Activated B cell treated with CpG ODN at 0.5 μM for 24 hours (primary cell): Measurements from ENCODE around the gene SRD5A3. TPM values are rescaled to one million over a fixed set of nuclear protein-coding genes. Genes with fewer than 3 reads are reported as not detected.

Experiments used
- ATAC-seq: fragments of 200-7000 bp; cut with Tn5 transposase; one replicate; pipeline ENCODE4 v1.10.0; 2021; ENCODE audit warnings: low read depth, mild to moderate bottlenecking, moderate library complexity
- CTCF ChIA-PET: fragments of 350-600 bp; sonication (Branson Sonifier 250); formaldehyde crosslinking; loops from one replicate; lab custom pipeline; 2021; ENCODE audit warnings: antibody characterized with exemption; lab: Charles Lee
- POLR2A ChIA-PET: fragments of 350-600 bp; sonication (Branson Sonifier 250); formaldehyde crosslinking; loops from one replicate; lab custom pipeline; 2021; ENCODE audit warnings: antibody characterized with exemption; lab: Charles Lee
- DNase-seq: peaks from one replicate; pipeline ENCODE4 v3.0.0; 2022
- H3K27ac Mint-ChIP-seq: one replicate; pipeline ENCODE4 v1.8.0; 2020; ENCODE audit warnings: mixed read lengths
- H3K27me3 Mint-ChIP-seq: one replicate; pipeline ENCODE4 v1.8.0; 2021; ENCODE audit warnings: mixed read lengths
- H3K36me3 Mint-ChIP-seq: one replicate; pipeline ENCODE4 v1.8.0; 2021; ENCODE audit warnings: low read depth, mixed read lengths
- H3K4me1 Mint-ChIP-seq: one replicate; pipeline ENCODE4 v1.8.0; 2021; ENCODE audit warnings: mixed read lengths
- H3K4me3 Mint-ChIP-seq: one replicate; pipeline ENCODE4 v1.8.0; 2020; ENCODE audit warnings: mild to moderate bottlenecking, mixed read lengths
- H3K9me3 Mint-ChIP-seq: one replicate; pipeline ENCODE4 v1.8.0; 2020; ENCODE audit warnings: mixed read lengths
- intact Hi-C: fragments of 100-400 bp; cut with micrococcal nuclease; formaldehyde crosslinking; loops from one replicate; pipeline ENCODE4 v1.15.1; 2024
- total RNA-seq: library from RNA; stranded (reverse); gene quantifications from 2 replicates; pipeline ENCODE4 v1.2.3, GENCODE V29; 2022
- TF ChIP-seq, protein P1 (sequence below): fragments of 200-600 bp; IDR thresholded peaks from one replicate; pipeline ENCODE4 v1.8.0; 2022; ENCODE audit warnings: antibody characterized with exemption, mild to moderate bottlenecking

Gene SRD5A3
- total RNA-seq, 1 donor from 2014 or later: 5.7 TPM

DNA sequence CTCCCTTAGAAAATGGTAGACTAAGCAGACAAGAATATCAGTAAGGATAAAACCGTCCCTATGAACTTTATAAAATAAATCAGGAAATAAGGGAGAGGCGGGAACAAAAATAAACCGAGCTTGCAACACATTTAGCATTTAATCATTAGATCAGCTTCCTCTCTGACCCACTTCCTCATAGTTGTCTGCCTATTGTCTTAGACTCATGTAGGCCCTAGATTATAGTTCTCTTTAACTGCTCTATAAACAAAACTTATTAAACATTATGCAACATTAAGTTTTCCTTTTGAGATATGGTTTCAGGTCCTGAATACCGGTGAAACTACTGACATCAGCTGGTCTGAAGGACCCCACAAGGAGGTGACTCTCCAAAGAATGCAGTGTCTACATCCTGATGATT, 15.8 kb upstream of the SRD5A3 start:
- no peaks in the 10 kb centered on the region for H3K4me1 Mint-ChIP-seq
- CTCF ChIA-PET: no interaction called here

GRCh38 chr4:55336138-55337034, 9.7 kb upstream of the SRD5A3 start:
- ATAC-seq (no peak), DNase-seq (no peak)
- intact Hi-C loops: no loop called here

More for the DNA sequence above, 15.8 kb upstream of the SRD5A3 start:
- Mint-ChIP-seq H3K36me3 (no peaks in the 10 kb centered on the region), H3K27ac (no peak overlapping the region), H3K27me3 (peaks cover 4% of the 10 kb centered on the region), H3K4me3 (no peak overlapping the region), H3K9me3 (peaks cover 9% of the 10 kb centered on the region)
- POLR2A ChIA-PET: interaction anchor here (0.6 kb wide), 1 partner anchor 287 kb away, joined by 3 read pairs; no protein-coding TSS in a partner anchor
- no peak for ATAC-seq
- TF ChIP-seq, protein P1, sequence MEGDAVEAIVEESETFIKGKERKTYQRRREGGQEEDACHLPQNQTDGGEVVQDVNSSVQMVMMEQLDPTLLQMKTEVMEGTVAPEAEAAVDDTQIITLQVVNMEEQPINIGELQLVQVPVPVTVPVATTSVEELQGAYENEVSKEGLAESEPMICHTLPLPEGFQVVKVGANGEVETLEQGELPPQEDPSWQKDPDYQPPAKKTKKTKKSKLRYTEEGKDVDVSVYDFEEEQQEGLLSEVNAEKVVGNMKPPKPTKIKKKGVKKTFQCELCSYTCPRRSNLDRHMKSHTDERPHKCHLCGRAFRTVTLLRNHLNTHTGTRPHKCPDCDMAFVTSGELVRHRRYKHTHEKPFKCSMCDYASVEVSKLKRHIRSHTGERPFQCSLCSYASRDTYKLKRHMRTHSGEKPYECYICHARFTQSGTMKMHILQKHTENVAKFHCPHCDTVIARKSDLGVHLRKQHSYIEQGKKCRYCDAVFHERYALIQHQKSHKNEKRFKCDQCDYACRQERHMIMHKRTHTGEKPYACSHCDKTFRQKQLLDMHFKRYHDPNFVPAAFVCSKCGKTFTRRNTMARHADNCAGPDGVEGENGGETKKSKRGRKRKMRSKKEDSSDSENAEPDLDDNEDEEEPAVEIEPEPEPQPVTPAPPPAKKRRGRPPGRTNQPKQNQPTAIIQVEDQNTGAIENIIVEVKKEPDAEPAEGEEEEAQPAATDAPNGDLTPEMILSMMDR: no peak
- no peak for DNase-seq
- intact Hi-C loops: no loop called here

GRCh38 chr4:55337944-55338343, 8.1 kb upstream of the SRD5A3 start:
- no peak overlapping the region for H3K27ac Mint-ChIP-seq
- ATAC-seq (no peak), DNase-seq (no peak)
- ChIA-PET CTCF (no interaction called here), POLR2A (no interaction called here)
- no peaks in the 10 kb centered on the region for H3K36me3 Mint-ChIP-seq
- no peak overlapping the region for H3K4me3 Mint-ChIP-seq
- no peaks in the 10 kb centered on the region for H3K9me3 Mint-ChIP-seq
- TF ChIP-seq, protein P1: no peak
- H3K27me3 Mint-ChIP-seq: peaks cover 13% of the 10 kb centered on the region
- intact Hi-C loops: no loop called here
- H3K4me1 Mint-ChIP-seq: no peaks in the 10 kb centered on the region

More at GRCh38 chr4:55336138-55337034, 9.7 kb upstream of the SRD5A3 start:
- Mint-ChIP-seq H3K4me1 (no peaks in the 10 kb centered on the region), H3K4me3 (no peak overlapping the region), H3K27me3 (peaks cover 13% of the 10 kb centered on the region), H3K9me3 (no peaks in the 10 kb centered on the region), H3K36me3 (no peaks in the 10 kb centered on the region), H3K27ac (no peak overlapping the region)
- POLR2A ChIA-PET: no interaction called here
- CTCF ChIA-PET: no interaction called here
- TF ChIP-seq, protein P1: no peak

GRCh38 chr4:55338486-55338885, 7.6 kb upstream of the SRD5A3 start:
- no peaks in the 10 kb centered on the region for H3K4me1 Mint-ChIP-seq
- POLR2A ChIA-PET: no interaction called here

GRCh38 chr4:55340266-55340665, 5.8 kb upstream of the SRD5A3 start:
- ATAC-seq (no peak), DNase-seq (no peak)
- CTCF ChIA-PET: no interaction called here
- Mint-ChIP-seq H3K36me3 (no peaks in the 10 kb centered on the region), H3K27ac (no peak overlapping the region), H3K4me1 (no peaks in the 10 kb centered on the region), H3K4me3 (no peak overlapping the region), H3K9me3 (no peaks in the 10 kb centered on the region), H3K27me3 (peaks cover 9% of the 10 kb centered on the region)
- intact Hi-C loops: no loop called here
- TF ChIP-seq, protein P1: no peak
- POLR2A ChIA-PET: no interaction called here

More at GRCh38 chr4:55338486-55338885, 7.6 kb upstream of the SRD5A3 start:
- Mint-ChIP-seq H3K36me3 (no peaks in the 10 kb centered on the region), H3K27ac (no peak overlapping the region), H3K27me3 (peaks cover 12% of the 10 kb centered on the region), H3K4me3 (no peak overlapping the region), H3K9me3 (no peaks in the 10 kb centered on the region)
- DNase-seq (no peak), ATAC-seq (no peak)
- TF ChIP-seq, protein P1: no peak
- CTCF ChIA-PET: no interaction called here
- intact Hi-C loops: no loop called here
